GM19455 (cell line): ENCODE results near the gene CYP4A22.
"Not testable (repeated sequence)": the region's sequence is repeated elsewhere in the genome, so short reads cannot be mapped to it uniquely, and the experiment has no call there.

Experiments
- ATAC-seq: cut with Tn5 transposase; IDR thresholded peaks from one replicate; pipeline ENCODE4 v1.9.1; 2021; ENCODE audit not compliant: unreplicated experiment

Gene CYP4A22, protein sequence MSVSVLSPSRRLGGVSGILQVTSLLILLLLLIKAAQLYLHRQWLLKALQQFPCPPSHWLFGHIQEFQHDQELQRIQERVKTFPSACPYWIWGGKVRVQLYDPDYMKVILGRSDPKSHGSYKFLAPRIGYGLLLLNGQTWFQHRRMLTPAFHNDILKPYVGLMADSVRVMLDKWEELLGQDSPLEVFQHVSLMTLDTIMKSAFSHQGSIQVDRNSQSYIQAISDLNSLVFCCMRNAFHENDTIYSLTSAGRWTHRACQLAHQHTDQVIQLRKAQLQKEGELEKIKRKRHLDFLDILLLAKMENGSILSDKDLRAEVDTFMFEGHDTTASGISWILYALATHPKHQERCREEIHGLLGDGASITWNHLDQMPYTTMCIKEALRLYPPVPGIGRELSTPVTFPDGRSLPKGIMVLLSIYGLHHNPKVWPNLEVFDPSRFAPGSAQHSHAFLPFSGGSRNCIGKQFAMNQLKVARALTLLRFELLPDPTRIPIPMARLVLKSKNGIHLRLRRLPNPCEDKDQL

DNA sequence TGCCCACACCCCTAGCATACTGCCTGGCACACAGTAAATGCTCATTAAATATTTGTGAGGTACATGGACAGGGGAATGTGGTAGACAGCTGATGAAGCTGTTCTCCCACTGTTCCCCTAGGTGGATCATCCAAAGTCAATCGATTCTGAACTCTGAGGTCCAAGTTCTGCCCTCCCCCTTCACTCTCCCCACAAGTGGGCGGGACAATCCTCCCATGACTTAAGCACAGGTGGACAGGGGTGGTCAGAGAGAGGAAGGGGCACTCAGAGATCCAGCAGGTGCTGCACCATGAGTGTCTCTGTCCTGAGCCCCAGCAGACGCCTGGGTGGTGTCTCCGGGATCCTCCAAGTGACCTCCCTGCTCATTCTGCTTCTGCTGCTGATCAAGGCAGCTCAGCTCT, at the start of gene CYP4A22:
Gene CYP4A22 (plus strand): TSS at position 244 of the 400 bp plus-strand sequence. CDS start 45 bp downstream, at position 289.
- ATAC-seq = no peak

DNA sequence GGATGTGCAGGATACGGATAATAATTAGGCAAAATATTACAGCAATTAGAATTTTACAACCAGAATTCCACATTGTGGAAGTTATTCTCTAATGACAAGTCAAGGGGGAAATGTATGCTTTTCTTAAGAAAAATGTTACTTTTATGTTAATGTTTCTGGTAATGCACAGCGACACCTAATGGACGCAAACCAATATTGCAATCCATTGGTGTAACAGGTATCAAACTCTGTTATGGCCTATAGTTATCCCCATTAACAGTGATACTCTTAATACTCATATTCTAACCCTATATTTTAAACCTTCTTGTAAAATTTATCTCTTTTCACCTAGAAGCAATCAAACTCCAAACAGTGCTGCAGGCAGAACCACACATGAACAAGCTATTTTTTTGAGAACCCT, 47.9 kb upstream of the CYP4A22 start:
- ATAC-seq = not testable (repeated sequence)

DNA sequence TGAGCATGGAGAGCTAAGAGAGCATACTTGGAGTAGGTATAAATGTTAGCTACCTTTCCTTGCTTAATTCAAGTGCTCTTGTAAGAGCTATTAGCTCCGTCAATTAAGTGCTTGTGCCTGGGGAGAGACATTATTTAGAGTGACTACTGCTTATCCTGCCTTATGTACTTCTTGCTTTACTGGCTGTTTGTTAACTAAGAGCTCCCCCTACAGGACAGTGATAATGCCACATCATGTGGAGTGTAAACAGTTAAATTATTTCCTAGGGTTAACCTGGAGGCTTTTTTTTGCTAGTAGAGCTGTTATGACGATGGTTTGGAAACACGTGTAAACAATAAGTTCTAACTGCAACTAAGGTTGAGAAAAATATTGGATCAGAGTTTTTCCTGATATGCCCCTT, 45.8 kb upstream of the CYP4A22 start:
- ATAC-seq = not testable (repeated sequence)

DNA sequence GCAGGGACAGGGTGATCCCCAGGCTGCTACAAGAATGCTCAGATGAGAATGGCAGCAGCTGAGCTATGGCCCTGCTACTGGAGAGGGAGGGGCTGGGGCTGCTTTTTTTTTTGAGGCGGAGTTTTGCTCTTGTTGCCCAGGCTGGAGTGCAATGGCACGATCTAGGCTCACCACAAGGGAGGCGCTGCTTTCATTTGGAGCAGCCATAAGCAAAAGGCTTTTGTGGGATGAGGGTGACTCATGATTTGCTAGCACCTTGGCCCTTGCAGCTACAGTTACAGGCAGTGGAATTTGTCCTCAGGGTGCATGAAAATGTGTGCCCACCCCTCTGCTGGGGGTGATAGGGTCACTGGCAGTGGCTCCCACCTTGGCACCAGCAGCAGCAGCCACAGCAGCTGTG, 32.4 kb upstream of the CYP4A22 start:
- ATAC-seq = no peak

DNA sequence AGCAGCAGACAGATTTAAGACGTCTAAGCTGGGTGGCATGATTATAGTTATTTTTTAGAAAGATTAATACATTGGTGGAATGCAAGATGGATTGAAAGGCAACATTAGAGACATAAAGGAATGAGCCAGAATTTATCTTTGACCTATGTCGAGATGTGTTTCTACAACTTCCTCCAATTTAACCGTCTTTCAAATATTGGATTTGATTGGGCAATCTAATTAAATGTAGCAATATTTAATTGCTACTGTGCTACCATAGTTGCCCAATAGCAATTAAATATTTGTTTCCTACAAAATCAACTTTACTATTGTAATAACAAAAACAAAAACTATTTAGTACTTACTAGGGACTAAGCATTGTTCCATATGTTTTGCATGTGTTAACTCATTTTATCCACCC, 30.4 kb upstream of the CYP4A22 start:
- no peak for ATAC-seq

DNA sequence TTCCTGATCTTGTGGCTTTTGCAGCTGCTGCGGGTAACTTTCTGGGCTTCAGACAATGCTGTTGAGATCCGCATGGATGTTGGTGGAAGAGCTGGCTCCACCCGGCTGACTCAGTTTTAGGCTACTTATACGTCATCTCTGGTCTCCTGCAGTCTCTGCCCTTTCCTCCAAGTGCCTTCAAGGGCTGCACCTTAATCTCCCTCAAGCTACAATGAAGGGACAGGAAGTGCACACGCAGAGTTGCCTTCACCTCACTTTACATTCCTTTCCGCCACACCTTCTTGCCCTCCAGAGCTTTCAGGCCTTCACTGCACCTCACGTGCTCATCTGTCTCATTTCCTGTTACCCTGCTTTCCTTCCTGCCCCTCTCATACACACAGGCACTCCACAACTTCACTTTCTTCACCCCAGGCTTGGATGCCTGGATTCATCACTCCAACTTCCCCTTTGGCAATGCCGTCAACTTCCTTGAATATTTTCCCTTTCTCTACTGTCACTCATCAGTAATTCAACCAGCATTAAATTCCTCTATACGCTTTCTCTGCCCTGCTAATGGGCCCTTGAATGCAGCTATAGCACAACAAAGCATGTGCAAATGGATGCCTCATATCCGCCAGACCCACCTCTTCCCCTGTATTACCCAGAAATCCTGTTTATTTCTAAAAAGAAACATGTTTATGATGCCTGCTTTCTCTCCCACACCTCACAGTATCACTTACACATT, 29.2 kb upstream of the CYP4A22 start:
- not testable (repeated sequence) for ATAC-seq

DNA sequence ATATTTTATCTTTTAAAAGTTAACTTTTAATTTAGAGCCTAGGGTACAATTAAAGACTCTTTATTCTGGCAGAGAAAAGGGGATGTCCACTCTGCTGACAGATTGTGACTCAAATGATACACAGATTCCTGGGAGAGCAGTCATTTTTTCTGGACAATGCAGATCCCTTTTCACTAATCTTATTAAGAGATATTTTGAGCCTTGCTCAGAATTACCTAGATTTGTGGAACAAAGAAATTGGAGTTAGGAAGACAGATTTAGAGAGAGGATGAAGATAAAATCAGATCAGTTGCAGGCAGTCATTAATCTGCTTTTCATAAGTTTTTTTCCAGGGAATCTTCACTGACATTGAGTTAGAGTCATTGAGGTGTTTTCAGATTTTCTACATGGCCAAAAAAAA, 27.8 kb upstream of the CYP4A22 start:
- not testable (repeated sequence) for ATAC-seq

DNA sequence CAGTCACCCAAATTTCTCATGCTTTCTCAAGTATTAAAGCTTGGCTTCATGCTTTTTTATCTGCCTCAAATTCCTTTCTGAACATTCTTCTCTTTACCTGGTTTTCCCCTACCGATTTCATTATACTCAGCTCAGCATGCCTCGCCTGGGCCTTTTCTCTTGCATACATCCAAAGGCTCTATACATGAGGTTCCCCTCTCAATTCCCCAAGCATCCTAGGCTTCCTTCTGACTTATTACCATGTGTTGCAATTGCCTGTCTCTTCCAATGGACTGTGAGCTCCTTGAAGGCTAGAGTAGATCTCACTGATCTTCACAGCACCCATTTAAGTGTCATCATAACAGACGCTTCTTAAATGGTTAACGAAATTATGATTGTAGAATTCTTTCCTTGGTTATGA, 24.1 kb upstream of the CYP4A22 start:
- ATAC-seq = no peak

DNA sequence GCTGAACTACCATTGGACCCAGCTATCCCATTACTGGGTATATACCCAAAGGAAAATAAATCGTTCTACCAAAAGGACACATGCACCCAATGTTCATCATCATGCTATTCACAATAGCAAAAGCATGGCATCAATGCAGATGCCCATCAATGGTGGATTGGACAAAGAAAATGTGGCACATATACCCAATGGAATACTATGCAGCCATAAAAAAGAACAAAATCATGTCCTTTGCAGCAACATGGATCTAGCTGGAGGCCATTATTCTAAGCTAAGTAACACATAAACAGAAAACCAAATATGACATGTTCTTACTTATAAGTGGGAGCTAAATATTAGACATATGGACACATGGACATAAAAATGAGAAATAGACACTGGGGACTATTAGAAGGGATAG, 16.2 kb upstream of the CYP4A22 start:
- ATAC-seq = not testable (repeated sequence)

DNA sequence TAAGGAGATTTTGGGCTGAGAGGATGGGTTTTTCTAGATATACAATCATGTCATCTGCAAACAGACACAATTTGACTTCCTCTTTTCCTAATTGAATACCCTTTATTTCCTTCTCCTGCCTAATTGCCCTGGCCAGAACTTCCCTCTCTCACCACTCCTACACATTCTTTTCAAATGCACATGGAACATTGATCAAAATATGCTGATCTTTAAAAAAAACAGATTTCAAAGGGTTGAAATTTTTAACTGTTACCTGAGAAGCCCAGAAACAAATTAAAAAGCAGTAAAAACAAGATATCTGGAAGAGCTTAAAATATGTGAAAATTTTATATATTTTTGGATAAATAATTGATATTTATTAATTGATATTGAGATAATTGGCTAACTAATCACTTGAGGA, 12.4 kb upstream of the CYP4A22 start:
- not testable (repeated sequence) for ATAC-seq

DNA sequence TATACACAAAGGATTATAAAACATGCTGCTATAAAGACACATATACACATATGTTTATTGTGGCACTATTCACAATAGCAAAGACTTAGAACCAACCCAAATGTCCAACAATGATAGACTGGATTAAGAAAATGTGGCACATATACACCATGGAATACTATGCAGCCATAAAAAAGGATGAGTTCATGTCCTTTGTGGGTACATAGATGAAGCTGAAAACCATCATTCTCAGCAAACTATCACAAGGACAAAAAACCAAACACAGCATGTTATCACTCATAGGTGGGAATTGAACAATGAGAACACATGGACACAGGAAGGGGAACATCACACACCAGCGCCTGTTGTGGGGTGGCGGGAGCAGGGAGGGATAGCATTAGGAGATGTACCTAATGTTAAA, 10.2 kb upstream of the CYP4A22 start:
- not testable (repeated sequence) for ATAC-seq

DNA sequence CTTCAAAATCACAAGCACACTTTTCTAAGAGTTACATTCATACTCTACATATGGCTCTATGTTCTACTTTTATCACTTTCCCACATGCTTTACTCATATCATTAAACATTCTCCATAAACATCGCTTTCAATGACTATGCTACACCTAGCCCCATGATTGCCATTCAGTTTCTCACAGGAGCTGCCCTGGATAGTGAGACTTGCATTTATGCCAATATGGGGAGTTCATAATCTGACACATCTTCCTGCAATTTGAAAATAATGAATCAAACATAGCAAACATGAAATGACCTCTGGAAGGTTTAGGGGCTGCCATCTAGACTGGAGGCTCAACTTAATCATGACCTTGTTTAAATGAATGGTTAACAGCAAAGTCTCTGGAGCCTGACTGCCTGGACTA, 9.0 kb upstream of the CYP4A22 start:
- ATAC-seq = no peak

DNA sequence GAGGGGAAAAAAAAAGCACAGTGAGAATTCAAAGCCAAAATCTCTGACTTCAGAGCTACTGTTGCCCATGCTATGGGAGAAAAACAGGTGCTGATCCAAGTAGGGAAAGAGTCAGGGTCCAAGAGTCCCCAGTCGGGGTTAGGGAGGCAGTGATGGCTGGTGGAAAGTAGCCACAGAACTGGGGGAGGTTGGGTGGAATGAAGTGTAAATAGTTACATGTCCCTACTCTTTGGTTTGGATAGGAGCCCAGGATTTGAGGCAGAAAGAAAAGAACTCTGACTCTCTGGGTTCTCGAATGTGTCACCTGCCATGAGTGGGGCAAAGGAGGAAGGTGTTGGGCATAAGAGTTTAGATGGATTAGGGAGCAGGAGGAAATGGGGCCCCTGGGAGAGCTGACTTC, 8.4 kb upstream of the CYP4A22 start:
- ATAC-seq = not testable (repeated sequence)

DNA sequence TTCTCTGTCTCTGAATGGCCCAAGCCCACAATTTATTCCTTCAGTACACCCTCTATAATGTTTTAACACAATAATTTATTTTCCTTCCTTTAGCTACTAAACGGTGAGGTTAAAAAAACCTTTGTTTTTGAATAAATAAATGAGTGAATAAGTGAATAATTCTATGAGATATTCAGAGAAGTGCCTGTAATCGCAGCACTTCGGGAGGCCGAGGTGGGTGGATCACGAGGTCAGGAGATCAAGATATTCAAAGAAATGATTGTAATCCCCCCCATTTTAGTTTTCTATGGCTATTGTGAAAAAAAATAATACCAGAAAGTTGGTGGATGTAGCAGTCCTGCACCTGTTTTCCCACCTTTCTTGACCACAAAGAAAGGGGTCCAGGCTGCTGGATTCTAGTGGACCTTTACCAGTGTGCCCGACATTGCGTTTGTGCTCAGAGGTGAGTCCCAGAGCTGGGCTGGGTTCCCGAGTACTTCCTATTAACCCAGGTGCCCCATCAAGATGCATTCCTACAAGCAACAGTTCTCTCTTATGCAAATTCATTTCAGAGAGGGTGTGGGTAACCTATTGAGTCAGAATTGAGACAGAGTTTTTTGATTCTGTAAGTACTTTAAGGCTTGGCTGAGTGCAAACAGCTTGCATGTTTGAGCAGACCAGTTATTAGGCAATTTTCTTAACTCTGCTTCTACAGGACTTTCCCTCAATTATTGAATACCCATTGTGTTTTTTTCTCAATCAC, 7.6 kb upstream of the CYP4A22 start:
- not testable (repeated sequence) for ATAC-seq

DNA sequence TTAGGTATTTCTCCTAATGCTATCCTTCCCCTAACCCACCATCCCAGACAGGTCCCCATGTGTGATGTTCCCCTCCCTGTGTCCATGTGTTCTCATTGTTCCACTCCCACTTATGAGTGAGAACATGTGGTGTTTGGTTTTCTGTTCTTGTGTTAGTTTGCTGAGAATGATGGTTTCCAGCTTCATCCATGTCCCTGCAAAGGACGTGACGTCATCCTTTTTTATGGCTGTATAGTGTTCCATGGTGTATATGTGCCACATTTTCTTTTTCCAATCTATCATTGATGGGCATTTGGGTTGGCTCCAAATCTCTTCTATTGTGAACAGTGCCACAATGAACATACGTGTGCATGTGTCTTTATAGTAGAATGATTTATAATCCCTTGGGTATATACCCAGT, 4.6 kb upstream of the CYP4A22 start:
- not testable (repeated sequence) for ATAC-seq

DNA sequence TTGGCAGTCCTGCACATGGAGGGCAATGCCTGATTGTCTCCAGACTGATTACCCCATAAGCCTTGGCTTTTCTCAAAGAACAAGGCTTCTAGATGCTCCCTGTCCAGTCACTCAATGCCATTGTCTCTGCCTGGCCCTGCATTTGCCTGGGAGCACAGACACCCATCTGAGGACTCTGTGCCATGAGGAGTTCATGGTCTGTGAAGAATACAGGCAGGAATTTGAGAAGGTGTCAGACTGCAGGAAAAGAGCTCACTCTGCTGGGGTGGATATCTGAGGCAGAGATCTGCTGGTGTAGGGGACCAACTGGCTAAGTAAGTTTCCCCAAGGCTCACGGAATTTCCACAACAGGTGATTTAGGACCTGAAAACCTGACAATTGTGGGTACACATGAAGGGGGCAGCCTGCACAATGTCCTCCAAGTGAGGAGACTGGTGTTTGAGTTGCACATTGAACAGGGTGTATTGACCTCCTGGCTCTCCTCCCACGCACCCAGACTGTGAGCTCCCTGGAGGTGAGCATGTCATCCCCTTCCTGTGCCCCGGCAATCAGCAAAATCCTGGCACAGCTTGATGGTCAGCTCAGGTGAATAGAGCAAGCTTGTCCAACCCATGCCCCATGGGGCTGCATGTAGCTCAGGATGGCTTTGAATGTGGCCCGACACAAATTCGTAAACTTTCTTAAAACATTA, 829 bp downstream of the CYP4A22 start:
- ATAC-seq = no peak

DNA sequence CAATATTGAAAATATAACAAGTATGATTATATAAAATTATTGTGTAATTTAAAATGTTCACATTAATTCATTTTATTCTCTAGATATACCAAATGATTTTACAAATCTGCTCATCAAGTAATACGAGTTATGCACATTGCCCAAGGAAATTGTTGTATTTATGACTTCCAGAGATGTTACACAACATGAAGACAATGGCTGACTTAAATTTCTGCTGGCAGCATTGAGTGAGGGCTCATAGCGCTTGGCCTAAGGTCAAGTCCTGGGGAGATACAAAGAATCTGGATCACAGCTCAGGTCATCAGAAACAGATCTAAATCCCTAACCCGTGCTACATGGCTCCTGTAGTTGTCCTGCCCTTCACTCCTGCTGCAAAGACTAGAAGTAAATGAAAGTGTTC, 3.1 kb downstream of the CYP4A22 start:
- ATAC-seq = not testable (repeated sequence)

DNA sequence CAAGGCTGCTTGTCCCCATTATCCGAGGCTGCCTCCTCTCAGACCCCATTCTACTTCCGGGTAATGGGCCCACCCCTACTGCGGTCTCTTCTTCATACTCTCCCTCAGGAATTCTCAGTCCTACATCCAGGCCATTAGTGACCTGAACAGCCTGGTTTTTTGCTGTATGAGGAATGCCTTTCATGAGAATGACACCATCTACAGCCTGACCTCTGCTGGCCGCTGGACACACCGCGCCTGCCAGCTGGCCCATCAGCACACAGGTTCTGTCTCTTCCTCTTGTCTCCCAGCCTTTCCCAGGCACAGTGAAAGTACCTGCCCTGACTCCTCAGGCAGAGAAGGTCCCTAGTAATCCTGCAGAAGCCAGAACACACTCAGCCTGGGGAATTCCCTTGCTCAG, 6.4 kb downstream of the CYP4A22 start:
- not testable (repeated sequence) for ATAC-seq

DNA sequence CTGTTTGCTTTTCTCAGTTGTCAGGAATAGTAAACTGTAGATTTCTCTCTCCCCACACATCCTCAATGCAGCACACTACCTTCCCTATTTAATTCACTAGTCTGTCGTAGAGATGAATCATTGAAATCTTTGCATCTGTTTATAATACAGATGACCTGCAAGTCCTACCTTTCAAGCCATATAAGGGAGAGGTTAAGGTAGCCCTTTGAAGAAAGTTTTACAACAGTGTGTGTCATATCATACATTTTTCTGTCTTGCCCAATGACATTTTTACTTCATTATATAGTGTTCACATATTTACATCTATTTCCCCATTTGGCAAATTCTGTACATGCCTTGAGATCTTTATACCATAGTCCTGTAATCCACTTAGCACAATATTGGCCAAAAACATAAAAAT, 9.3 kb downstream of the CYP4A22 start:
- not testable (repeated sequence) for ATAC-seq

DNA sequence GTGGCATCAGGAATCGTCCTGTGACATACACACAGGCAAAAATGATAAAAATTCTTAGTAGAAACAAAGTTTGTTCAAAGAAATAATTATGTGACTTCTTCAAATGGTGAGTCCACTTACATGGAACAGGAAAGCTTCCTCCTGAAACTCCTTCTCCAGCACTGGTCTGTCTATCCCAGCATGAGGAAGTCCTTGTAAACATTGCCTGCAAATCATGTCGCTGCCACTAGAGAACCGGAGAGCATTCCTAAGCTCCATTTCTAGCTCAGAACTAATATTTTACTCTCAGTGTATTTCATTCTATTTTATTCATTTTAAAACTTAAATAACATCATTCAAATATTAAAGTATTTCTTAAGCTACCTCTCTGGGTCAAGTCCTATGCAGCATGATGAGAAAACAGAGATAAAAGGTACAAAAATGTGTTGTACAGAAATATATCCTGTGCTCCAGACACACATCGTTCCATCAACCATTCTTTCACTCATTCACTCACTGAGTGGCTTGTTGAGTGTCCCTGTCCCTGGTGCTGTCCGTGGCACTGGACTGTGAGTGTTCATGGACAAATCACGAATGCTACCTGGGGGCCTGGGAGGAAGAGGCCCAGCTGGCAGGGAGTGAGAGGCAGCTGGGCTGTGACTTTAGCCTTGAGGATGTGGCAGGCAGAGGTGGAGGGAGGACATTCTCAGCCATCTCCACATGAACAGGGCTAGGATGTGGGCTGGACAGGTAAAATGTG, 10.0 kb downstream of the CYP4A22 start:
- ATAC-seq = no peak
